MM.1S (cell line): ENCODE measurements around the gene TMEM256.

ENCODE experiments used
- DNase-seq: peaks from one replicate; pipeline ENCODE4 v3.0.0-alpha.2; 2015
- H2AFZ ChIP-seq: fragments of 300-600 bp; sonication (generic); 2 replicates; pipeline ENCODE4 v1.6.0; 2016; ENCODE audit warnings: antibody characterized with exemption, low read length
- H3F3A ChIP-seq: fragments of 300-600 bp; sonication (generic); 2 replicates; pipeline ENCODE4 v1.6.1; 2016; ENCODE audit warnings: mild to moderate bottlenecking, antibody characterized with exemption, low read length, moderate library complexity, mixed read lengths; ENCODE audit not compliant: insufficient read depth
- H3K27ac ChIP-seq: fragments of 300-600 bp; sonication (generic); 2 replicates; pipeline ENCODE4 v1.5.1; 2016; ENCODE audit warnings: mild to moderate bottlenecking, low read length
- H3K27me3 ChIP-seq: fragments of 300-600 bp; sonication (generic); replicated peaks from 2 replicates; pipeline ENCODE4 v1.6.0; 2016; ENCODE audit warnings: low read length; ENCODE audit not compliant: insufficient read depth
- H3K36me3 ChIP-seq: fragments of 300-600 bp; sonication (generic); replicated peaks from 2 replicates; pipeline ENCODE4 v1.6.1; 2016; ENCODE audit warnings: mild to moderate bottlenecking, low read length, mixed read lengths; ENCODE audit not compliant: insufficient read depth
- H3K4me1 ChIP-seq: fragments of 300-600 bp; sonication (generic); 2 replicates; pipeline ENCODE4 v1.6.1; 2016; ENCODE audit warnings: low read length, mixed read lengths
- H3K4me2 ChIP-seq: fragments of 300-600 bp; sonication (generic); 2 replicates; pipeline ENCODE4 v1.6.0; 2016; ENCODE audit warnings: low read depth, low read length
- H3K4me3 ChIP-seq: fragments of 300-600 bp; sonication (generic); 2 replicates; pipeline ENCODE4 v1.5.1; 2016; ENCODE audit warnings: low read length, mixed read lengths
- H3K79me2 ChIP-seq: fragments of 300-600 bp; sonication (generic); 2 replicates; pipeline ENCODE4 v1.6.1; 2016; ENCODE audit warnings: mixed run types, low read length, mixed read lengths
- H3K9ac ChIP-seq: fragments of 300-600 bp; sonication (generic); 2 replicates; pipeline ENCODE4 v1.6.1; 2016; ENCODE audit warnings: low read length, mixed read lengths
- H3K9me2 ChIP-seq: fragments of 300-600 bp; sonication (generic); replicated peaks from 2 replicates; pipeline ENCODE4 v1.6.1; 2016; ENCODE audit warnings: mild to moderate bottlenecking, low read length, mixed read lengths; ENCODE audit not compliant: insufficient read depth
- H3K9me3 ChIP-seq: fragments of 300-600 bp; sonication (generic); replicated peaks from 2 replicates; pipeline ENCODE4 v1.6.1; 2016; ENCODE audit warnings: mild to moderate bottlenecking, low read length, mixed read lengths; ENCODE audit not compliant: insufficient read depth
- H4K20me1 ChIP-seq: fragments of 300-600 bp; sonication (generic); 2 replicates; pipeline ENCODE4 v1.6.1; 2016; ENCODE audit warnings: mild to moderate bottlenecking, low read length, moderate library complexity, mixed read lengths; ENCODE audit not compliant: insufficient read depth
- EZH2 ChIP-seq: fragments of 300-600 bp; sonication (generic); optimal IDR thresholded peaks from 2 replicates; pipeline ENCODE3; 2017; ENCODE audit warnings: low read depth, mild to moderate bottlenecking, antibody characterized with exemption, low read length, mixed read lengths
- EZH2phosphoT487 ChIP-seq: fragments of 300-600 bp; sonication (generic); IDR thresholded peaks from 2 replicates; pipeline ENCODE4 v1.6.1; 2018; ENCODE audit warnings: antibody characterized with exemption, low read length
- TF ChIP-seq, protein P1 (sequence below): fragments of 300-600 bp; sonication (generic); IDR thresholded peaks from 2 replicates; pipeline ENCODE4 v1.5.1; 2016; ENCODE audit warnings: antibody characterized with exemption, low read length, mixed read lengths

The TMEM256 gene

GRCh38 chr17:7383371-7383741 lies 20.5 kb downstream of the TMEM256 start:
- H3K4me3 ChIP-seq, result no peak overlapping the region
- H3K4me1 ChIP-seq, result peaks cover 4% of the 10 kb centered on the region; the same call in 1 of the 2 replicates
- no peak overlapping the region for H3K9ac ChIP-seq
- no peak for DNase-seq
- no peaks in the 10 kb centered on the region for H3F3A ChIP-seq
- H3K4me2 ChIP-seq, result peak overlapping the region; percentile 83; the same call in 1 of the 2 replicates
- H4K20me1 ChIP-seq, result no peaks in the 10 kb centered on the region
- H3K36me3 ChIP-seq, result no peaks in the 10 kb centered on the region
- H3K9me2 ChIP-seq, result no peaks in the 10 kb centered on the region
- H3K79me2 ChIP-seq, result no peaks in the 10 kb centered on the region
- H3K27ac ChIP-seq, result no peak overlapping the region
- TF ChIP-seq EZH2 (no peak), EZH2phosphoT487 (no peak)
- TF ChIP-seq, protein P1, sequence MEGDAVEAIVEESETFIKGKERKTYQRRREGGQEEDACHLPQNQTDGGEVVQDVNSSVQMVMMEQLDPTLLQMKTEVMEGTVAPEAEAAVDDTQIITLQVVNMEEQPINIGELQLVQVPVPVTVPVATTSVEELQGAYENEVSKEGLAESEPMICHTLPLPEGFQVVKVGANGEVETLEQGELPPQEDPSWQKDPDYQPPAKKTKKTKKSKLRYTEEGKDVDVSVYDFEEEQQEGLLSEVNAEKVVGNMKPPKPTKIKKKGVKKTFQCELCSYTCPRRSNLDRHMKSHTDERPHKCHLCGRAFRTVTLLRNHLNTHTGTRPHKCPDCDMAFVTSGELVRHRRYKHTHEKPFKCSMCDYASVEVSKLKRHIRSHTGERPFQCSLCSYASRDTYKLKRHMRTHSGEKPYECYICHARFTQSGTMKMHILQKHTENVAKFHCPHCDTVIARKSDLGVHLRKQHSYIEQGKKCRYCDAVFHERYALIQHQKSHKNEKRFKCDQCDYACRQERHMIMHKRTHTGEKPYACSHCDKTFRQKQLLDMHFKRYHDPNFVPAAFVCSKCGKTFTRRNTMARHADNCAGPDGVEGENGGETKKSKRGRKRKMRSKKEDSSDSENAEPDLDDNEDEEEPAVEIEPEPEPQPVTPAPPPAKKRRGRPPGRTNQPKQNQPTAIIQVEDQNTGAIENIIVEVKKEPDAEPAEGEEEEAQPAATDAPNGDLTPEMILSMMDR, result no peak
- H2AFZ ChIP-seq, result peak overlapping the region; percentile 87
- peaks cover 46% of the 10 kb centered on the region for H3K27me3 ChIP-seq
- no peaks in the 10 kb centered on the region for H3K9me3 ChIP-seq

GRCh38 chr17:7382901-7383300 lies 21.0 kb downstream of the TMEM256 start:
- DNase-seq, result no peak
- TF ChIP-seq EZH2phosphoT487 (no peak), EZH2 (no peak)
- TF ChIP-seq, protein P1, result no peak
- Histone ChIP-seq H3K27ac (no peak overlapping the region), H3K27me3 (peaks cover 46% of the 10 kb centered on the region), H3K36me3 (no peaks in the 10 kb centered on the region), H3K9me2 (no peaks in the 10 kb centered on the region), H3K4me3 (no peak overlapping the region), H3K4me1 (peaks cover 4% of the 10 kb centered on the region; the same call in 1 of the 2 replicates), H3F3A (no peaks in the 10 kb centered on the region), H3K4me2 (no peak overlapping the region), H2AFZ (no peak overlapping the region), H4K20me1 (no peaks in the 10 kb centered on the region), H3K79me2 (no peaks in the 10 kb centered on the region), H3K9ac (no peak overlapping the region), H3K9me3 (no peaks in the 10 kb centered on the region)

- H2AFZ ChIP-seq, result no peak within 1 kb of the TSS
- H3K4me3 ChIP-seq, result no peak within 1 kb of the TSS
- no peaks in the 10 kb centered on the region for H3K79me2 ChIP-seq
- H3K9me3 ChIP-seq, result no peaks in the 10 kb centered on the region
- H3K36me3 ChIP-seq, result no peaks in the 10 kb centered on the region
- no peak within 1 kb of the TSS for H3K9ac ChIP-seq
- no peak for TF ChIP-seq EZH2
- no peaks in the 10 kb centered on the region for H3F3A ChIP-seq
- DNase-seq, result no peak
- no peak within 1 kb of the TSS for H3K27ac ChIP-seq
- peaks cover 4% of the 10 kb centered on the region; the same call in 1 of the 2 replicates for H3K4me1 ChIP-seq
- no peaks in the 10 kb centered on the region for H4K20me1 ChIP-seq
- no peaks in the 10 kb centered on the region for H3K9me2 ChIP-seq
- H3K4me2 ChIP-seq, result no peak within 1 kb of the TSS
- H3K27me3 ChIP-seq, result peaks cover 51% of the 10 kb centered on the region
Measured at GRCh38 chr17:7380855-7381683, 22.8 kb downstream of the TMEM256 start, which contains the start of gene TNK1. TSS of gene TNK1 (plus strand) at chr17:7381089. CDS start at chr17:7382927, 1,838 bp downstream.

- Histone ChIP-seq H2AFZ (no peak overlapping the region), H3K9ac (no peak overlapping the region), H4K20me1 (no peaks in the 10 kb centered on the region), H3K36me3 (no peaks in the 10 kb centered on the region), H3K9me3 (no peaks in the 10 kb centered on the region), H3F3A (no peaks in the 10 kb centered on the region), H3K27me3 (peaks cover 51% of the 10 kb centered on the region), H3K27ac (no peak overlapping the region), H3K79me2 (no peaks in the 10 kb centered on the region), H3K4me3 (no peak overlapping the region), H3K4me2 (no peak overlapping the region), H3K4me1 (peaks cover 4% of the 10 kb centered on the region; the same call in 1 of the 2 replicates), H3K9me2 (no peaks in the 10 kb centered on the region)
- TF ChIP-seq, protein P1, result no peak
- TF ChIP-seq EZH2, result no peak
- no peak for TF ChIP-seq EZH2phosphoT487
- no peak for DNase-seq
Measured at GRCh38 chr17:7380321-7380720, 23.6 kb downstream of the TMEM256 start.
